HFFc6 (cell line): ENCODE measurements around the gene UBE2F. TPM values are rescaled to one million over a fixed set of nuclear protein-coding genes. Genes with fewer than 3 reads are reported as not detected.

ENCODE experiments used
- DNase-seq: peaks from one replicate; pipeline ENCODE4 v3.0.0-alpha.2; 2018
- H3K27ac Mint-ChIP-seq: 2 replicates; pipeline ENCODE4 v1.8.0; 2020; ENCODE audit warnings: mild to moderate bottlenecking, mixed read lengths
- H3K27me3 Mint-ChIP-seq: 2 replicates; pipeline ENCODE4 v1.8.0; 2021; ENCODE audit warnings: mild to moderate bottlenecking, moderate library complexity, mixed read lengths; ENCODE audit not compliant: insufficient read depth
- H3K36me3 Mint-ChIP-seq: 2 replicates; pipeline ENCODE4 v1.8.0; 2021; ENCODE audit warnings: low read depth, mixed read lengths
- H3K4me1 Mint-ChIP-seq: 2 replicates; pipeline ENCODE4 v1.8.0; 2020; ENCODE audit warnings: low read depth, mixed read lengths
- H3K4me3 Mint-ChIP-seq: 2 replicates; pipeline ENCODE4 v1.8.0; 2020; ENCODE audit warnings: mild to moderate bottlenecking, moderate library complexity, mixed read lengths
- H3K9me3 Mint-ChIP-seq: 2 replicates; pipeline ENCODE4 v1.8.0; 2020; ENCODE audit warnings: mild to moderate bottlenecking, mixed read lengths
- total RNA-seq, 6 experiments: library from RNA; stranded (reverse); fragmentation: NEBNext Ultra II Directional; extraction: Animal tissue kit (Norgen Biotek cat#: 25700); gene quantifications; 2 replicates in 1 of 6; 3 replicates in 5 of 6; pipeline ENCODE4 v1.2.3, GENCODE V29; 2021
- TF ChIP-seq, protein P1 (sequence below): fragments of 200-600 bp; sonication (generic); IDR thresholded peaks from 2 replicates; pipeline ENCODE4 v1.5.0; 2021; ENCODE audit warnings: antibody characterized with exemption, mild to moderate bottlenecking

UBE2F gene
- total RNA-seq, 6 experiments from 2014 or later: 48.7 to 54.1 (median 51.5) TPM

DNA sequence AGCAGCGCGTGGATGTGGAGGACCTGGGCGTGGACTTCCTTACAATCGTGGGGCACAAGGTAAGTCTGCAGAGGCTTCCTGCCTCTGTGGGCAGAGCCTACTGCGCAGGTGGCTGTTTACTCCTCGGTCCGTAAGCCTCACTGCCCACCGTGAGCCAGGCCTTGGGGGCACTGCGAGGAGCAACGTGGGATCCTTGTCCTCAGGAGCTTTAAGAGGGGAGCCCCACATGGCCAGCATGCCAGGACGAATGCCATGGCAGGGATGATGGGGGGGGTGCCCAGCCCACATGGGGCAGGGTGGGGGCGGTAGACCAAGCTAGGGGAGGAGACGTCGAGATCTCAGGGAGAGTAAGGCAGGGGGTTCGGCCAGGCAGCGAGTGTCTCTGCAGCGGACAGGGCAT lies 115.3 kb downstream of the UBE2F start:
- Mint-ChIP-seq H3K9me3 (no peaks in the 10 kb centered on the region), H3K27me3 (no peaks in the 10 kb centered on the region), H3K27ac (no peak overlapping the region), H3K4me1 (no peaks in the 10 kb centered on the region), H3K36me3 (peaks cover 31% of the 10 kb centered on the region), H3K4me3 (no peak overlapping the region)
- TF ChIP-seq, protein P1, sequence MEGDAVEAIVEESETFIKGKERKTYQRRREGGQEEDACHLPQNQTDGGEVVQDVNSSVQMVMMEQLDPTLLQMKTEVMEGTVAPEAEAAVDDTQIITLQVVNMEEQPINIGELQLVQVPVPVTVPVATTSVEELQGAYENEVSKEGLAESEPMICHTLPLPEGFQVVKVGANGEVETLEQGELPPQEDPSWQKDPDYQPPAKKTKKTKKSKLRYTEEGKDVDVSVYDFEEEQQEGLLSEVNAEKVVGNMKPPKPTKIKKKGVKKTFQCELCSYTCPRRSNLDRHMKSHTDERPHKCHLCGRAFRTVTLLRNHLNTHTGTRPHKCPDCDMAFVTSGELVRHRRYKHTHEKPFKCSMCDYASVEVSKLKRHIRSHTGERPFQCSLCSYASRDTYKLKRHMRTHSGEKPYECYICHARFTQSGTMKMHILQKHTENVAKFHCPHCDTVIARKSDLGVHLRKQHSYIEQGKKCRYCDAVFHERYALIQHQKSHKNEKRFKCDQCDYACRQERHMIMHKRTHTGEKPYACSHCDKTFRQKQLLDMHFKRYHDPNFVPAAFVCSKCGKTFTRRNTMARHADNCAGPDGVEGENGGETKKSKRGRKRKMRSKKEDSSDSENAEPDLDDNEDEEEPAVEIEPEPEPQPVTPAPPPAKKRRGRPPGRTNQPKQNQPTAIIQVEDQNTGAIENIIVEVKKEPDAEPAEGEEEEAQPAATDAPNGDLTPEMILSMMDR: no peak
- no peak for DNase-seq

DNA sequence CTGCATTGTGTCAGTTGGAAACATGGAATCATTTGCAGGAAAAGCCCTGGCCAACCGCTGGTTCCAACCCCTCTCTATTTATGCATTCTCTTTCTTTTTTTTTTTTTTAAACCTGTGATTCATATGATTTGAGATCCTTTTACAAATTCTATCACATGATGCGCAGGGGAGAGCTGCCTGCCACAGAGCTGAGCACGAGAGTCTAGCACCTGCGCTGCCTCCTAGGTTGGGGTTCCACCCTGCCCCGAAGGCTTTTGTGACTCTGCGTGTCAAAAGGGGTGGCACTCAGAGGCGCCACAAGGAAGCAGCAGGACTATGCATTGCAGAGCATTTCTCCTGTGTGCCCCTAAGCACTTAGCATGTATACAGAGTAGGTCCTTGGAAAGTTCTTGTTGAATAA lies 116.0 kb downstream of the UBE2F start:
- Mint-ChIP-seq H3K4me3 (no peak overlapping the region), H3K27me3 (no peaks in the 10 kb centered on the region), H3K4me1 (no peaks in the 10 kb centered on the region), H3K36me3 (peaks cover 31% of the 10 kb centered on the region), H3K27ac (no peak overlapping the region), H3K9me3 (no peaks in the 10 kb centered on the region)
- DNase-seq: no peak
- TF ChIP-seq, protein P1: no peak

DNA sequence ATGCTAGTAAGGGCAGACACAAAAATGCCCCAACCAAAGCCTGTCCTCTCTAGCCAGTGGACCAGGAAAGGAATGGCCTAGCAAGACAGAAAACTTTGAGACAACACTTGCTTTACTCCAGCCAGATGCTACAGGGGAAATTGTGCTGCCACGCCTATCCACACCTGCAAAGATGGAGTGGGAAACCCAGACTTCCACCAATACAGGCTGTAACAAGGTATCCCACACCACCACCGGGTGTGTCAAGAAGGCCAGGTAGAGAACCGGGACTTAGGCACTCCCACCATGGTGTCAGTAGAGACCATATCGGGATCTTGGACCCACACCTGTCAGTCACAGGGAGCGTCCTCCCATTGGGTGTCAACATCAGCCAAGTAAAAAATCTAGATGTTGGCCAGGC lies 117.1 kb downstream of the UBE2F start:
- H3K9me3 Mint-ChIP-seq: no peaks in the 10 kb centered on the region
- H3K27ac Mint-ChIP-seq: no peak overlapping the region
- H3K27me3 Mint-ChIP-seq: no peaks in the 10 kb centered on the region
- no peak overlapping the region for H3K4me3 Mint-ChIP-seq
- peaks cover 31% of the 10 kb centered on the region for H3K36me3 Mint-ChIP-seq
- TF ChIP-seq, protein P1: no peak
- DNase-seq: no peak
- no peaks in the 10 kb centered on the region for H3K4me1 Mint-ChIP-seq

DNA sequence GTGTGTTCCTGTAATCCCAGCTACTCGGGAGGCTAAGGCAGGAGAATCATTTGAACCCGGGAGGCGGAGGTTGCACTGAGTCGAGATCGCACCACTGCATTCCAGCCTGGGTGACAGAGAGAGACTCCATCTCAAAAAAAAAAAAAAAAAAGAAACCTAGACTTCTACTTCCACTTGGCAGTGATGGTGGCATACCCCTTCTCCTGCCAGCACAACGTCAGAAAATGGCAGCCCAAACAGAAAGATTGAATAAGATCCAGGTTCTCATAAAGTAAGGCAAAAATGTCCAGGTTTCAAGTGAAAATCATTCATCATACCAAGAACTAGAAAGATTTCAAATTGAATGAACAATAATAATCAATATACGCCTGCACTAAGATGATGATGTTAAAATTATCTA lies 117.9 kb downstream of the UBE2F start:
- Mint-ChIP-seq H3K9me3 (no peaks in the 10 kb centered on the region), H3K27ac (no peak overlapping the region), H3K36me3 (peaks cover 28% of the 10 kb centered on the region), H3K4me1 (no peaks in the 10 kb centered on the region), H3K27me3 (no peaks in the 10 kb centered on the region), H3K4me3 (no peak overlapping the region)
- DNase-seq: no peak
- TF ChIP-seq, protein P1: no peak

DNA sequence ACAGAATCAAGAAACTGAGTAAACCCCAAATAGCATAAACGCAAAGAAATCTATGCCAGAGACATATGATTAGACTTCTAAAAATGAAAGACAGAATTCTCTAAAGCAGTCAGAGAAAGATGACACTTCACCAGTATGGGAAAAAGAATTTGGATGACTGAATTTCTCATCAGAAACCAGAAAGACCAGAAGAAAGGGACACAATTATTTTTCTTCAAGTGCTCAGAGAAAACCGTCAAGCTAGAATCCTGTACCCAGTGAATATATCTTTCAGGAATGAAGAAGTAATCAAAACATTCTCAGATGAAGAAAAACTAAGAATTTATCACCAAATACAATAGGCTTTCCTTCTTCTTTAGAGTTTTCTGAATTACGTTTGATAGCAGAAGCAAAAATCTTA lies 119.1 kb downstream of the UBE2F start:
- Mint-ChIP-seq H3K27me3 (no peaks in the 10 kb centered on the region), H3K9me3 (no peaks in the 10 kb centered on the region), H3K27ac (no peak overlapping the region), H3K4me1 (no peaks in the 10 kb centered on the region), H3K4me3 (no peak overlapping the region), H3K36me3 (peaks cover 18% of the 10 kb centered on the region)
- DNase-seq: no peak
- TF ChIP-seq, protein P1: no peak

DNA sequence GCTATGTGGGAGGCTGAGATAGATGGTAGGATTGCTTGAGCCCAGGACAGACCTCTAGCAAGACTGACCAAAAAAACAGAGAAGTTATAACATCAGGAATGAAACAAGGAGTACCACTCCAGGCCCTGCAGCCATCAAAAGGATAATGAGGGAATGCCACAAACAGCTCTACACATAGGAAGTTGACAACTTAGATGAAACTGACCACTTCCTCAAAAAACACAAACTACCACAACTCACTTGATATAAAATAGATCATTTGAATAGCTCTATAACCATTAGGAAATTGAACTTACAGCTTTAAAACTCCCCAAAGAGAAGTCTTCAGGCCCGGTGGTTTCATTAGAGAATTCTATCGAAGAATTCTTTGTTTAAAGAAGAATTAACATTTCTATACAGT lies 120.4 kb downstream of the UBE2F start:
- Mint-ChIP-seq H3K27ac (no peak overlapping the region), H3K36me3 (peaks cover 7% of the 10 kb centered on the region; the same call in 1 of the 2 replicates), H3K27me3 (no peaks in the 10 kb centered on the region), H3K9me3 (no peaks in the 10 kb centered on the region), H3K4me3 (no peak overlapping the region), H3K4me1 (no peaks in the 10 kb centered on the region)
- no peak for DNase-seq
- TF ChIP-seq, protein P1: no peak
